ENCODE data around the gene FAM118B.

The FAM118B gene

GRCh38 chr11:126186025-126186698 lies 25.4 kb upstream of the FAM118B start:
- Histone ChIP-seq H2BK5ac (ENCODE audit: low read depth, low read length, poor library complexity, severe bottlenecking) (no peak overlapping the region), H3K4ac (ENCODE audit: low read depth in 1 of 2, low read length in 2 of 2) (no peak overlapping the region), H3K36me3 (ENCODE audit: control insufficient read depth in 1 of 2, insufficient read depth in 2 of 2, low read depth in 1 of 2, low read length in 2 of 2) (peaks cover 6 to 41% of the 10 kb centered on the region in 2 experiments), H3K9ac (ENCODE audit: low read length) (peak overlapping the region; percentile 7), H2AK5ac (ENCODE audit: low read length, severe bottlenecking) (no peak overlapping the region), H3K4me1 (ENCODE audit: control insufficient read depth, insufficient read depth, low read depth, low read length) (peaks cover 13% of the 10 kb centered on the region), H3K23ac (ENCODE audit: low read length in 2 of 2) (no peak overlapping the region), H2BK12ac (ENCODE audit: low read length in 2 of 2) (no peak overlapping the region), H3K27me3 (ENCODE audit: control insufficient read depth in 1 of 2, insufficient read depth in 1 of 2, low read length in 2 of 2) (no peaks in the 10 kb centered on the region), H3K79me1 (replicated peaks; ENCODE audit: low read length, poor library complexity, severe bottlenecking) (no peaks in the 10 kb centered on the region), H3K4me2 (ENCODE audit: low read length, poor library complexity, severe bottlenecking) (no peak overlapping the region), H3K4me3 (ENCODE audit: insufficient read depth in 1 of 2, low read depth in 1 of 2, low read length in 2 of 2) (no peak overlapping the region), H3K14ac (ENCODE audit: low read length in 2 of 2) (no peak overlapping the region), H2BK120ac (ENCODE audit: low read depth, low read length) (no peak overlapping the region), H3K18ac (ENCODE audit: low read depth in 1 of 2, low read length in 2 of 2) (no peak overlapping the region), H4K91ac (ENCODE audit: low read length) (no peak overlapping the region), H2AFZ (ENCODE audit: low read depth, low read length) (no peak overlapping the region), H3K9me3 (ENCODE audit: control insufficient read depth, low read length) (no peaks in the 10 kb centered on the region), H2BK15ac (ENCODE audit: low read depth, poor library complexity, severe bottlenecking) (no peak overlapping the region), H4K8ac (ENCODE audit: low read length) (no peak overlapping the region), H3K27ac (ENCODE audit: low read length, poor library complexity, severe bottlenecking) (no peak overlapping the region)
- 92% methylated on average over 14 of the region's 15 CpGs for WGBS
- no peak for DNase-seq

DNA sequence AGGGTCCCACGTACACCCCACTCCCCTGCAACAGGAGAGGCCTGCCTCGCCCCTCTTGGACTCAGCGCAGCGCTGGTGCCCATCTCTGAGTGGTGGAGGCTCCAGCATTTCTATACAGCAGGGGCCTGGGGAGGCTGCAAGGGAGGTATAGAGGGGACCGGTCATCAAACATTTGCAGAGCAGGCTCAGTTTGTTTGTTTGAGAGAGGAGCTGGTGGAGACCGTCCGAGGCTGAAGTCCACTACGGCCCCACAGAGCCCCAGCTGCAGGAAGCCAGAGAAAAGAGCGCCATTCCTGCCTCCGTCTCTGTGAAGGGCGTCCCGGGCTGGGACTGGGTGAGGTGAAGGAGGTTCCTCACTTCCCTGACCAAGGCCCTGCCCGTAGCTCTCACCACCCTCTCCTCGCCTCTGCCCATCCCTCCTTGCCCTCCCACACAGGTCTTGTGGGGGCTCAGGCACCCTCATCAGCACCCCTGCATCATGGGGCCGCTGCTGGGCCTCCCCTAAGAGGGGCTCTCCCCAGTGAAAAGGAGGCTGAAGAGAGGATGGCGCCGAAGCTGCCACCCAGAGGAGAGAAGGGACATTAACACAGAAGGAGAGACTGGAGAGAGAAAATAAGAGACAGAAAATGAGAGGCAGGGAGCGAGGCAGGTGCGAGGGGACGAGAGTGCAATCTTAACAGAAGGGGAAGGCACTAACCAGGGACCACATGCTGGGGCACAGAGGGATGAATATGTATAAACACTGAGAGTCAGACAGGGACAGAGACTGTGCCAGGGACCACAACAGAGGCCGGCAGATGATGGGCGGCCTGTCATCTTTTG lies 24.7 kb upstream of the FAM118B start:
- Histone ChIP-seq H3K4ac (ENCODE audit: low read depth in 1 of 2, low read length in 2 of 2) (no peak overlapping the region), H3K23ac (ENCODE audit: low read length in 2 of 2) (no peak overlapping the region), H4K91ac (ENCODE audit: low read length) (no peak overlapping the region), H3K4me3 (ENCODE audit: insufficient read depth in 1 of 2, low read depth in 1 of 2, low read length in 2 of 2) (no peak overlapping the region), H2BK5ac (ENCODE audit: low read depth, low read length, poor library complexity, severe bottlenecking) (no peak overlapping the region), H3K9me3 (ENCODE audit: control insufficient read depth, low read length) (no peaks in the 10 kb centered on the region), H3K79me1 (replicated peaks; ENCODE audit: low read length, poor library complexity, severe bottlenecking) (no peaks in the 10 kb centered on the region), H3K18ac (ENCODE audit: low read depth in 1 of 2, low read length in 2 of 2) (no peak overlapping the region), H3K27me3 (ENCODE audit: control insufficient read depth in 1 of 2, insufficient read depth in 1 of 2, low read length in 2 of 2) (no peaks in the 10 kb centered on the region), H3K36me3 (ENCODE audit: control insufficient read depth in 1 of 2, insufficient read depth in 2 of 2, low read depth in 1 of 2, low read length in 2 of 2) (peaks cover 10 to 47% of the 10 kb centered on the region in 2 experiments), H3K4me2 (ENCODE audit: low read length, poor library complexity, severe bottlenecking) (no peak overlapping the region), H2AK5ac (ENCODE audit: low read length, severe bottlenecking) (no peak overlapping the region), H2AFZ (ENCODE audit: low read depth, low read length) (no peak overlapping the region), H2BK15ac (ENCODE audit: low read depth, poor library complexity, severe bottlenecking) (no peak overlapping the region), H3K27ac (ENCODE audit: low read length, poor library complexity, severe bottlenecking) (no peak overlapping the region), H3K9ac (ENCODE audit: low read length) (no peak overlapping the region), H3K4me1 (ENCODE audit: control insufficient read depth, insufficient read depth, low read depth, low read length) (peaks cover 13% of the 10 kb centered on the region), H4K8ac (ENCODE audit: low read length) (no peak overlapping the region), H2BK12ac (ENCODE audit: low read length in 2 of 2) (no peak overlapping the region), H3K14ac (ENCODE audit: low read length in 2 of 2) (no peak overlapping the region), H2BK120ac (ENCODE audit: low read depth, low read length) (no peak overlapping the region)
- 82% methylated on average over 17 of the region's 22 CpGs for WGBS
- no peak for DNase-seq

DNA sequence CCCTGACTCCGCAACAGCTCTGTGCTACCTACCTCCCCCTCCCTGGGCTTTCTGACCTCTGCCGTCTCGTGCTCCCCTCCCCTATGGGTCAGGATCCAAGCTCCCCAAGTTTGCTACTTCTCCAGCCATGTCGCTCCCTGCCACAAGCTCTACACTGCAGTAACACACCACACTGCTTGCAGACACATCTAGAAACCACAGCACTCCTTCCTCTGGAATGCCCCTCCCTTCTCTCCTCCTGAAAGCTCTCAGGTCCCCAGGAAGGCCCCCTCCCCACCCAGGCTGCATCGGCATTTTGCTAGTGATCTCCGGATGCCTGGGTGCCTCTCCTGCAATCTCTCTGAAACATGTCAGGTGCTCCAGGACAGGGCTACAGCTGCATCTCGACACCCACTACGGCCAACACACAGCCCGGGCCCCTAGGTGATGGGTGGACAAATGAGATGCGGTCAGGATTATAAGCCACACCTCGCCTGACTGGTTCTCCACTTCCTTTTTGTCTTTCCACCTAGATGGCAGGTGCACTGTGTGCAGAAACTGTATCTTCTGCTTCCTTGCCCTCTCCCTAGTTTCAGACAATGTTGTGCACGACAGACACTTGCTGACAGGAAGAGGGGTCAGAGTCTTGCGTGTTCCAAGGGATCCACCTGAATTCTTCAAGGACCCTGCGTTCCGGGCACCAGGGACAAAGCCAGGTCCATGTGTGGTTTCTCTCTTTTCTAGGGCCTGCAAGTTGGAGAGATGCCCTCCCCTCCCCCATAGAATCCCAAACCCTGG lies 23.1 kb upstream of the FAM118B start:
- Histone ChIP-seq H4K91ac (ENCODE audit: low read length) (no peak overlapping the region), H2AK5ac (ENCODE audit: low read length, severe bottlenecking) (no peak overlapping the region), H4K8ac (ENCODE audit: low read length) (no peak overlapping the region), H2BK12ac (ENCODE audit: low read length in 2 of 2) (no peak overlapping the region), H3K27me3 (ENCODE audit: control insufficient read depth in 1 of 2, insufficient read depth in 1 of 2, low read length in 2 of 2) (no peaks in the 10 kb centered on the region), H3K18ac (ENCODE audit: low read depth in 1 of 2, low read length in 2 of 2) (no peak overlapping the region), H3K27ac (ENCODE audit: low read length, poor library complexity, severe bottlenecking) (no peak overlapping the region), H3K23ac (ENCODE audit: low read length in 2 of 2) (no peak overlapping the region), H2BK5ac (ENCODE audit: low read depth, low read length, poor library complexity, severe bottlenecking) (no peak overlapping the region), H3K4me1 (ENCODE audit: control insufficient read depth, insufficient read depth, low read depth, low read length) (peaks cover 11% of the 10 kb centered on the region), H3K4ac (ENCODE audit: low read depth in 1 of 2, low read length in 2 of 2) (no peak overlapping the region), H3K79me1 (replicated peaks; ENCODE audit: low read length, poor library complexity, severe bottlenecking) (peaks cover 11% of the 10 kb centered on the region), H2AFZ (ENCODE audit: low read depth, low read length) (no peak overlapping the region), H2BK15ac (ENCODE audit: low read depth, poor library complexity, severe bottlenecking) (no peak overlapping the region), H3K4me3 (ENCODE audit: insufficient read depth in 1 of 2, low read depth in 1 of 2, low read length in 2 of 2) (no peak overlapping the region), H3K14ac (ENCODE audit: low read length in 2 of 2) (no peak overlapping the region), H3K9me3 (ENCODE audit: control insufficient read depth, low read length) (no peaks in the 10 kb centered on the region), H2BK120ac (ENCODE audit: low read depth, low read length) (no peak overlapping the region), H3K9ac (ENCODE audit: low read length) (no peak overlapping the region), H3K36me3 (ENCODE audit: control insufficient read depth in 1 of 2, insufficient read depth in 2 of 2, low read depth in 1 of 2, low read length in 2 of 2) (peaks cover 17 to 62% of the 10 kb centered on the region in 2 experiments), H3K4me2 (ENCODE audit: low read length, poor library complexity, severe bottlenecking) (no peak overlapping the region)
- DNase-seq = no peak
- WGBS = 90% methylated on average over 15 of the region's 15 CpGs
